ENCODE results near the gene ZNF579. TPM values are rescaled to one million over a fixed set of nuclear protein-coding genes. Genes with fewer than 3 reads are reported as not detected.

The ZNF579 gene
- total and polyA plus RNA-seq, 9 of the 15 experiments (the other 6 are each of a cell fraction or from before 2014, with no cell fraction given): 0.06 to 15.9 (median 1.6) TPM

DNA sequence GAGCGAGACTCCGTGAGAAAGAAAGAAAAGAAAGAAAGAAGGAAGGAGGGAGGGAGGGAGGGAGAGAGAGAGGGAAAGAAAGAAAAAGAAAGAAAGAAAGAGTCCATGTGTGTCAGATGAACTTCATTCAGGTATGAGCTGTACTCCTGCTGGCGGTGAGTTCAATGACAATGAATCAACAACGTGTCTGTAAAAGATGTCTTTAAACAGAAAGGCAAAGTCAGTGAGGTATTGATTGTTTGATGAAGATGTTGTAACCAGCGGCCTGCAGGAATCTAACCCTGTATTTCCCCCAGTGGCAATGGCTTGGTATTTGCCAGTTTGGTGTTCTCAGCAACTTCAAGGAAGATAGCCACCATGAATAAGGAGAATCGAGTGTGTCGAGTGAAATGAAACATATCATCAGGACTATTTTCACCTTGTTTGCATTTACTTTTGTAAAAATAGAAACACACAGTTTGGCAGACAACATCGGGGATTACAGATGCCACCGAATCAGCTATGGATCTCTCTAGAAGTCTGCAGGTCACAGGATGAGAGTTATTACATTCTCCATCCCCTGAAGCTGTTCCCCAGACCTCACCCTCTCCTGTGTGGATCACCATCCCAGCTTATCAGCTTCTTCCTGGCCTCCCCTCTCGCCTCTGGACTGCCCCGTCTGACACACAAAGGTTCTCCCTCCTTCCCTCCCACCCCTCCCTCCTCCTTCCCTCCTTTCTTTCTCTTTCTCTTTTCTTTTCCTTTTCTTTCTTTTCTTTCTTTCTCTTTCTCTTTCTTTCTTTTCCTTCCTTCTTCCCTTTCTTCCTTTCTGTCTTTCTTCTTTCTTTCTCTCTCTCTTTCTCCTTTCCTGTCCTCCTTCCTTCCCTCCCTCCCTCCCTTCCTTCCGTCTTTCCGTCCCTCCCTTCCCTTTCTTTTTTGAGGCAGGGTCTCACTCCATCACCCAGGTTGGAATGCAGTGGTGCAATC is 27.1 kb downstream of the ZNF579 start:
- Histone ChIP-seq H3K4me1 (replicated peaks in 1 of 2; ENCODE audit: control insufficient read depth in 2 of 2, insufficient read depth in 2 of 2, low read length in 2 of 2) (peaks cover 5 to 9% of the 10 kb centered on the region in 2 experiments; a peak in 4 of 5 replicates), H3K79me2 (ENCODE audit: control insufficient read depth, insufficient read depth, low read length) (no peaks in the 10 kb centered on the region), H3K4me2 (ENCODE audit: insufficient read depth, low read length) (no peak overlapping the region), H3K4me3 (no peak overlapping the region), H2AFZ (ENCODE audit: low read depth, low read length) (0 out of 2 replicates have a peak overlapping the region, but pooled peaks have one; percentile 5), H3K9ac (ENCODE audit: insufficient read depth in 1 of 2, low read depth in 2 of 2, low read length in 2 of 2) (no peak overlapping the region; a peak in 1 of 4 replicates), H3K27ac (ENCODE audit: extremely low read depth, low read depth, low read length) (no peak overlapping the region), H3K9me1 (ENCODE audit: control insufficient read depth, insufficient read depth, low read length) (no peaks in the 10 kb centered on the region), H3K9me3 (replicated peaks; ENCODE audit: control insufficient read depth, insufficient read depth, low read depth, low read length) (no peaks in the 10 kb centered on the region), H3K27me3 (ENCODE audit: control insufficient read depth in 2 of 2, insufficient read depth in 2 of 2, low read length in 2 of 2) (peaks cover 3 to 11% of the 10 kb centered on the region in 2 experiments; a peak in 3 of 5 replicates), H4K20me1 (replicated peaks; ENCODE audit: control insufficient read depth, insufficient read depth, low read length) (no peaks in the 10 kb centered on the region), H3K36me3 (ENCODE audit: control insufficient read depth, insufficient read depth, low read length) (no peaks in the 10 kb centered on the region)
- no TSS peak for BruUV-seq (replicated peaks)
- no peak for ATAC-seq
- in situ Hi-C loops (cut with MboI): no loop called here
- intact Hi-C loops (cut with micrococcal nuclease): no loop called here
- peak in 1 of 4 experiments; percentile 21 for DNase-seq (ENCODE audit: extremely low read depth in 1 of 4, low spot score in 3 of 4)
- FAIRE-seq: no peak
- WGBS (ENCODE audit: insufficient coverage, low coverage, missing lambda C conversion rate): 5% methylated on average over 13 of the region's 13 CpGs
- ChIA-PET POLR2A (interaction anchor here (0.7 to 1.0 kb wide), 2 partner anchors 22 to 1777 kb away, joined by 3 read pairs; no protein-coding TSS in a partner anchor), CTCF (ENCODE audit: low intra/inter-chr PET ratio) (no interaction called here)
- TF ChIP-seq, protein P1, sequence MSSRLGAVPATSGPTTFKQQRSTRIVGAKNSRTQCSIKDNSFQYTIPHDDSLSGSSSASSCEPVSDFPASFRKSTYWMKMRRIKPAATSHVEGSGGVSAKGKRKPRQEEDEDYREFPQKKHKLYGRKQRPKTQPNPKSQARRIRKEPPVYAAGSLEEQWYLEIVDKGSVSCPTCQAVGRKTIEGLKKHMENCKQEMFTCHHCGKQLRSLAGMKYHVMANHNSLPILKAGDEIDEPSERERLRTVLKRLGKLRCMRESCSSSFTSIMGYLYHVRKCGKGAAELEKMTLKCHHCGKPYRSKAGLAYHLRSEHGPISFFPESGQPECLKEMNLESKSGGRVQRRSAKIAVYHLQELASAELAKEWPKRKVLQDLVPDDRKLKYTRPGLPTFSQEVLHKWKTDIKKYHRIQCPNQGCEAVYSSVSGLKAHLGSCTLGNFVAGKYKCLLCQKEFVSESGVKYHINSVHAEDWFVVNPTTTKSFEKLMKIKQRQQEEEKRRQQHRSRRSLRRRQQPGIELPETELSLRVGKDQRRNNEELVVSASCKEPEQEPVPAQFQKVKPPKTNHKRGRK (tag; IDR thresholded peaks at IDR 0.05): peak; percentile 90
- TF ChIP-seq, protein P2, sequence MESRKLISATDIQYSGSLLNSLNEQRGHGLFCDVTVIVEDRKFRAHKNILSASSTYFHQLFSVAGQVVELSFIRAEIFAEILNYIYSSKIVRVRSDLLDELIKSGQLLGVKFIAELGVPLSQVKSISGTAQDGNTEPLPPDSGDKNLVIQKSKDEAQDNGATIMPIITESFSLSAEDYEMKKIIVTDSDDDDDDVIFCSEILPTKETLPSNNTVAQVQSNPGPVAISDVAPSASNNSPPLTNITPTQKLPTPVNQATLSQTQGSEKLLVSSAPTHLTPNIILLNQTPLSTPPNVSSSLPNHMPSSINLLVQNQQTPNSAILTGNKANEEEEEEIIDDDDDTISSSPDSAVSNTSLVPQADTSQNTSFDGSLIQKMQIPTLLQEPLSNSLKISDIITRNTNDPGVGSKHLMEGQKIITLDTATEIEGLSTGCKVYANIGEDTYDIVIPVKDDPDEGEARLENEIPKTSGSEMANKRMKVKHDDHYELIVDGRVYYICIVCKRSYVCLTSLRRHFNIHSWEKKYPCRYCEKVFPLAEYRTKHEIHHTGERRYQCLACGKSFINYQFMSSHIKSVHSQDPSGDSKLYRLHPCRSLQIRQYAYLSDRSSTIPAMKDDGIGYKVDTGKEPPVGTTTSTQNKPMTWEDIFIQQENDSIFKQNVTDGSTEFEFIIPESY (CRISPR knock-in tag; IDR thresholded peaks at IDR 0.05): no peak

All from K562 (cell line).